GM21737 (cell line): ENCODE measurements around the gene PRPF40B.
"Not testable (repeated sequence)": the region's sequence is repeated elsewhere in the genome, so short reads cannot be mapped to it uniquely, and the experiment has no call there.

Source experiments
- ATAC-seq: cut with Tn5 transposase; IDR thresholded peaks from one replicate; pipeline ENCODE4 v1.9.1; 2021; ENCODE audit warnings: mild to moderate bottlenecking, moderate library complexity; ENCODE audit not compliant: unreplicated experiment

The PRPF40B gene

DNA sequence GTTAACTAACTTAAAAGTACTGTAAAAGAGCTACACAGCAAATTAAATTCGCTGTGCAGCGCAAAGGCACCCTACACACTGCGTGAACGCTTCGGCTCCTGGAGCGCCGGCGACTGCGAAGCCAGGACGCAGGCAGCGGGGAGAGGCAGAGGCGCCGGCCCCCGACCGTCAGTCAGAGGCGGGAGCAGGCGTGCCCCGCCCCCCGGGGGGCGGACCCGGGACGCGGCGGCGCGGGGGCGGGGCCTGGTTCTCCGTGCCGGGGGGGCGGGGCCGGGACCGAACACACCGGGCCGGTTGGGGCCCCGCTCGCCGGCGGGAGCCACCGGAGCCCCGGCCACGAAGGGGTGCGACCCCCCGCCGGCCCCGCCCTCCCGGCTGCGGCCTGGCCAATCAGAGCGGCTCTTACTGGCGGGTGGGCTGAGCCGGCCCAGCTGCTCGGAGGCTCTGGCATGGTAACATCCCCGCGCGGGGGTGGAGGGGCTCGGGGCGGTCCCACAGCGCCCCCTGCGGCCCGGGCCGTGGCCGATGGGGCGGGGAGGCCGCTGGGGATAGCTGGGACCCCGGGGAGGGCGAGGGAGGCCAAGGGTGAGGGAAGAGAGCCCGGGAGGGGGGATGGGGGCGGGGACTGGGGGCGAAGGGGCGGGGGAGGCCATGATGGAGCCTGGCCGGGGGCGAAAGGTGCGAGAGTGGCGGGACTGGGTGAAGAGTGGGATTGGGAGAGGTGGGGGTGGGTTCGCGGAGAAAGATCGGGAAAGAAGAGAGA lies at the start of gene PRPF40B:
Gene PRPF40B (plus strand): TSS at position 420 of the 763 bp plus-strand sequence. CDS start 30 bp downstream, at position 450.
- peak; percentile 63 for ATAC-seq

DNA sequence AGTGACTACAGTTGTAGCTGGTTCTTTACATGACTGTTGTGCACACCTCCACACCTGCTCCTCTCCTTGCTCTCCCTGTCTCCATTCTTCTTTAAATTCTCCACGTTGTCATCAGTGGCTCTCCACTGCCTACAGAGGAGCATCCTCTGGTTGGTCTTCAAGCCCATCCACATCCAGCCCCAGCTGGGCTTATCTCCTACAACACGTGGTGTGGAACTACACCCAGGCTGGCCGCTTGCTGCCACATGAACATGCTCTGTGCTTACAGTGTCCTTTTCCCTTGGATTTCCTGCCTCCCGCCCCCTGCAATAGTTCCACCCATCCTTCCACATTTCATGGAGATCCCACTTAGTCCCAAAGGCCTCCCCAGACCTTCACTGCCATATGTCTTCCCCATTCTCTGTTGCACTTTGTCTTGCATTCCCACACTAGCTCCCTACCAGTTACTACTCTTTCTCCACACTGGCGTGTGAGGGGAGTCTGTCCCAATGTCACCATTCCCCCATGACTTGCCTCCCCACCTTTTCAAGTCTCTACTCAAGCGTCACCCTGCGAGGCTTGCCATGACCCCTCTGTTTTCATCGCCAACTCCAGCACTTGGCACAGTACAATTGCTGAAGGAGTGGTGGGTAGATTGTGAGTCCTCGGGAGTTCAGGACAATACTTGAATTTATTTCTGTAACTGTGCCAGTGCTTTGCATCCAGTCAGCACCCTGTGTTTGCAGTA lies 45.6 kb upstream of the PRPF40B start:
- ATAC-seq, result no peak

DNA sequence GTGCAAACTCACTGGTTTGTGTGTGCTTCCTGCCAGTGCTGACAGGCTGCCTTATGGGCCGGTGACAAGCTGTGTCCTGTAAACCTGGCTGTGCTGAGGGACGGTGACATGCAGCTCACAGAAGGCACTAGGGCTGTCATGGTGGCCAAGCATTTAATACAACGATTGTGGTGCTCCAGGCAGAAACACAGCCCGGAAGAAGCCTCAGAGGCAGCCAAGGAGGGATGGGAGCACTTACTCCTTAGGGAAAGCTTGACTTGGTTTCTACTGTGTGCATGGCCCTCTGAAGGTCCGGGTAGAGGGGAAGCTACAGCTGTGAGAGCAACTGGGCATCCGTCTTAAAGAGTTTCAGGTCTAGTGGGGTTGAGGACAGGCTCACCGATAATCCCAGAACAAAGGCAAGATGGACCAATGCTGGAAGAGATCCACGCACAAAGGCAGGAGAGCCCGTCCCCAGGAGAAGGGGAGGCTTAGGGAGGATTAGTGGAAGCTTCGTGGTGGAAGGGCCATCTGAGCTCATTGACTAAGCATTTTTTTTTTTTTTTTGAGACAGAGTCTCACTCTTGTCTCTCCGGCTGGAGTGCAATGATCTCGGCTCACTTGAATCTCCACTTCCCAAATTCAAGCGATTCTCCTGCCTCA lies 44.8 kb upstream of the PRPF40B start:
- ATAC-seq, result no peak

DNA sequence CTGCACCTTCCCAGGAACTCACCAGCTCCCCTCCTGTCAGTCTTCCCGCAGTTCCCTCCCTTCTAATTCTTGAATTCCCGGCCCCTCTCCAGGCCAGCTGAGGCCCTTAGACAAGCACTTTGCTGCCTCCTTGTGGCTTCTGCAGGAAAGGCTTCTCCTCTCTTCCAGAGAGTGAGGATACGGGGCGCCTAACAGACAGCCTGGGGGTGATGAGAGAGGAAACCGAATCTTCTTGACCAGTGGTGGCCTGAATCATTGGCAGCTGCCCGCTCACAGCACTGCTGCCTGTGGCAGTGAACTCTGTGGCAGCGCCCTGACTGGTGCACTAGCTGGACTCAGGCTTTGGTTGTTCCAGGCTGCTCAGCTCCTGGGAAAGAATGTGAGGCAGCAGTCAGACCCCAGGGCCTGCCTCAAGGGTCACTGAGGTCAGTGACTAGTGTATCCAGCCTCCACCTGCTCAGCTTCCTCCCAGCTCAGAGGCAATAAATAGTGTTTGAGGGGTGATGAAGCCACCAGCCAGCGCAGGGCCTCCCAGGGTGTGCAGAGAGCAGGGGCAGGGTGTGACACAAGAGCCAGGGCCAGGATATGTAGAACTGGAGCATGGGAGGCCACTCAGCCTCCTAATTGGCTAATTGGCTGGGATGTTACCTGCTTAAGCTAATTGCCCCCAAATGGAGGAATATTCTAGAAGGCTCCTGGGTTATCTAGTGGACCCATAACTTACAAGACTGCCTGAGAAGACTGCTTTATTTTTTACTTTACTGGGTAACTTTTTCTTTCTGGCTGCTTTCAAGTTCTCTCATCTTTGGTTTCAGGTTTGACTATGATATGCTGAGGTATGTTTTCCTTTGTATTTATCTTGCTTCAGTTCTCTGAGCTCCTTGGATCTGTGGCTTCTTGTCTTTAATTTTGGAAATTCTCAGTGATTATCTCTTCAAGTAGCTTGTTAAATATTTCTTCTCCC lies 42.5 kb upstream of the PRPF40B start:
- no peak for ATAC-seq

DNA sequence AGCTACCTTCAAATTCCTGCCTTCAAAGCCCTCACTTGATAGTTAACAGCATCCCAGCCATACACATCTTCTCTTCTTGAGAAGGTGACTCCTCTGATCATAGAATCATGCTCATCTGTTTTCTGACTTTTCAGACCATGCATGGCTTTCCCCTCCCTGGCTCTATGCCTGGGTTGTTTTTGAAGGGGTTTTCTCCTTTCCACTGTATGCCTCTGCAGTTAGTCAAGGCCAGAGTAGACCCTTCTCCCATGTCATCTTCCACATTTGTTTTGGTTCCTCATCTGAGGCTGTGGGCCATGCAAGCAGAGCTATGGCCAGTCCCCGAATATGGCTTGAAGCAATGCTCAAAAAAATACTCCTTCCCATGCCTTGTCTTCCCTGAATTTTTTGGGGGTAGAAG lies 41.2 kb upstream of the PRPF40B start:
- ATAC-seq, result no peak

DNA sequence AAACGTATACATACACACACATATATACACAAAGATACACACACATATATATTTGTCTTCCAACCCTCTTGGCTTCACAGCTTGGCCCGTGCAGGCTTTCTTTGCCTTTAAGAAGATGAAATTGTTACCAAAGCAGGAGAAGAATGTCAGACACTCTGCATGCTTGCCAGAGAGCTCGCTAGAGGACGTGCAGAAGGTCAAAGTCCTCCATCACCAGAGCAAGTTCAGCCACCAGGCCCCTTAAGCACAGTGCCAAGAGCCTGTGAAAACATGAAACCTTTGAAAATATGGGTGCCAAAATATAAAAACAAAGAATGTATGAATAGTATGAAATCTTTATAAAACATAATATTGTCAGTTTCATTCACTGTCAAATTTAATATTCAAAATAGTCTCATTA lies 40.5 kb upstream of the PRPF40B start:
- ATAC-seq, result no peak

DNA sequence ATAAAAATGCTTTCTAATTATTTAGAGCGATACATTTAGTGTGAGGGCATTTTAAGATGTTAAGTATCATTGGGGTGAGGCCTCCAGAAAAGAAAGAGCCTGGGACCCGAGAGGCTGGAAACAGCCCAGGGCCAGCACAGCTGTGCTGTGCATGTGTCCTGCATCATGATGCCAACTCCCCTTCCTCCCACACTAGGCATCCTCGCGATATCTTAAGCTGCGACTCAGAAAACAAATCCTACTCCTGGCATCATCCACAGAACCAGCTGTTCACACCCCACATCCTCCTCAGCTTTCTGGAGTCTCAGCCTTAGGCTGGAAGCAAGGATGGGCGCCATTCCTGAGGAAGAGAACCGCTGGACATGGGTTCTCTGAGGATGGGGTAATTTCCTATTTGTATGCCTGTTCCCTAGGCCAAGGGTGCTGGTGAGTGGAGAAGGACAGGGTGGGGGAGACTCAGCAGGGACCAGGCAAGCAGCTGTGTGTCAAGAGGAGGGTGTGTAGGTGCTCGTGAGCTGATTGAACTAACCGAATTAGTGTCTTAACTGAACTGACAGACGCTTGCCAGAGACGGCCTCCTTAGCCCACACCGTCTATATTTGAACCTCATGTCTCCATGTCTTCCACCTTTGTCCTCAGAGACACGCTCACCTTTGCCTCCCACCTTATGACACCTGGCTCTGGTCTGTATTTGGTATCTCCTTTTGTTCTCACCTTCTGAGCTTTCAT lies 39.8 kb upstream of the PRPF40B start:
- no peak for ATAC-seq

DNA sequence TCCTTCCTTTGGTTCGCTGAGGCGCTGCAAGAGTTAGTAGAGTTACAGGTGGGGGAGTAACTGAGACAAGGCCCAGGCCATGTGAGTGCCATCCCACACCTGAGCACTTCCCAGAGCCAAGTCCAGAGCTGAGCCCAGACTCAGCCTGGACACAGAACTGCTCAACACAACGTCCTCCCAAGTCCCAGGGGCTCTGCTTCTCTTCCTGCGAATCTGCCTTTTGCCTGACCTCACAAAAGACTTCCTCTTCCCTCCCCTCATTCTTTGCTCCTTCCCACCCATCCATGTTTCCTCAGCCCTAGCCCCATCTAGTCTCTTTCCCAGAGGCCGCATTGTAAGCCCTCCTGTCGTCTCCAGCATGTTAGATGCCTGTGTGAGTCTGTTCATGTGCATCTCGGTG lies 38.8 kb upstream of the PRPF40B start:
- no peak for ATAC-seq

DNA sequence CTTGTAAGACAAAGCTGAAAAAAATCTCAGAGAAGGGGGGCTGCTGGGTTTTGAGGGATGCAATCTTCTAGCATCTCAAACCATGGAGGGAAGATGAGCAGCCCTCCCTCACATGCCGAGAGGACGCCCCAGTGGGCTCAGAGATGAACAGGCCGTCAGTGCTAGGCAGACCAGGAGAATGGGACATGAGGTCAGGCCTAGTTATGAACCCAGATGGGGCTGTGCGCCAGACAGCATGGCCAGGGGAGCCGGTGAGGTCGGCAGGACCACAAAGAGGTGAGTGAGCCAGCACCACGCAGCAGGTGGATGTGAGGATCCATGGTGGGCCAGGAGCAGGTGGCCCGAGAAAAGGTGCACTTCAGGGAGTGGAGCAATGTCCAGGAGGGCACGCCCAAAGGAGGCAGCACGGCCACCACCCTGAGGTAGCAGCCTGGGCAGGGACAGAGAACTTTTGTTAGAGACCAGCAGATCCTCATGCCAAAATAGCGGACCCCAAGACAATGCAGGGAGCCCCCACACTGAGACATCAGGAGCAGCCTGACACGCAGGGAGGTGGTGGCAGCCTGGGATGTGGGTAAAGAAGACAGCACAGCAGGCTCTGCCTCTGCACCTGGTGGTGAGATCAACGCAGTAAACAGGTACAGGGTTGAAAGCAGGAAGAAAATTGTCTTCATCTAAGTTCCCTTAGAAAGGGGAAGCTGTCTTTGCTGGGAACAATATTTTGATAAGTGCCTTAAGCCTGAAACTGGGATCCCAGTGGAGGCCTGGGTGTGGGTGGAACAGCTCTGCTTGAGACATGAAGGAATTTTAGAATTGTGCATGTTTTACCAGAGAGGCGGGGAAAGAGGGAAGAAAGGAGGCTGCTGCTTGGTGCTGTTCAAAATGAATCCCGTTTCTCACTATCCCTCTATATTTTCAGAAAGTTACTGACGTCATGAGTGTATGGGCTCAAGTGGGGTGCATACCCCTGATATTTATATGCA lies 37.6 kb upstream of the PRPF40B start:
- ATAC-seq, result no peak

DNA sequence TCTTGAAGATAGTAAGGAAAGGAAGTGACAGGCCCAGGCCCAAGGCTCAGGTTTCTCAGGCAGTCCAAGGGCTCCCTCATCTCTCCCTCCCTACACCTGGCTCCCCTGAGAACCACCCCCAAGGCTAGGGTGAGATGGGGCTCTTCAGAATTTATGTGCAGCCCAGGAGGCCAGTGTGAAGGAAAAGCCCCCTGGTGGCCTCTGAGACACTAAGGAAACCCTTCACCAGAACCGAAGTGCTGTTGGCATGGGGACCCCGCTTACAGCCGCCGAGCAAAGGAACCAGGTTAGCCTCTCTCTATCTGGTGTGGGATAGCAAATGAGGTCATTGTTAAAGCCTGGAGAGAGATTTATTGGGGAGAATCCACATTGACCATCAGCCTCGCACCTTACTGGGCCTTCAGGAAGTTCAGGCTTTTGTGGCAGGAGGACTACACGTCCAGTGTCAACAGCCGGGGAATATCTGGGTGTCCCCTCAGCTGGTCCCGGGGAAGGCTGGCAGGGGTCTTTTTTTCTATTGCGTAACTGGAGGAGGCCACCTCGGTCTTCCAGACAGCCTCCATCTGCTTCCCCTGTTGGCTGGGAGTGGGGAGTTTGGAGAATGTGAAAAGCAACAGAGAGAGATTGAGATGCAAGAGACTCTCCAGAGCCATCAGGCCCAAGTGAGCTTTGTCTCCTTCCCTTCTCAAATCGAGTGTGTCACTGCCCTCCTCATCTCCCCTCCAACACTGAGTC lies 36.0 kb upstream of the PRPF40B start:
- no peak for ATAC-seq

DNA sequence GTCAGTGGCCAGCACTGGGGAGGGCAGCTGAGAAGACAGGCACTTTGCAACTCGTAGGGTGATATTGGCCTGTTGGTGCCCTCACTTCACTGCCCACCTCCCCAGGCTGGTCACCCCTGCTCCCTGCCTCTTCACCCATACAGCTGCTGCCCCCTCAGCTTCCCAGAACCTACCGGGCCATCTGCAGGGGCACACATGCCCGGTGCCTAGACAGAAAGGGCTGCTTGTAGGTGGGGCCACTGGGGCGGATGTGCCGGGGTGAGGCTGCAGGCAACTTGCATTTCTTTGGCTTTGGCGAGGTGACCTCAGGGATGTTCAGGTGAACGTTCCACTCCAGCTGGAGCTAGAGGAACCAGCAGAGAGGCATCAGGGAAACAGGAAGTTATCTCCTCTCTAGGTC lies 35.1 kb upstream of the PRPF40B start:
- ATAC-seq, result no peak

DNA sequence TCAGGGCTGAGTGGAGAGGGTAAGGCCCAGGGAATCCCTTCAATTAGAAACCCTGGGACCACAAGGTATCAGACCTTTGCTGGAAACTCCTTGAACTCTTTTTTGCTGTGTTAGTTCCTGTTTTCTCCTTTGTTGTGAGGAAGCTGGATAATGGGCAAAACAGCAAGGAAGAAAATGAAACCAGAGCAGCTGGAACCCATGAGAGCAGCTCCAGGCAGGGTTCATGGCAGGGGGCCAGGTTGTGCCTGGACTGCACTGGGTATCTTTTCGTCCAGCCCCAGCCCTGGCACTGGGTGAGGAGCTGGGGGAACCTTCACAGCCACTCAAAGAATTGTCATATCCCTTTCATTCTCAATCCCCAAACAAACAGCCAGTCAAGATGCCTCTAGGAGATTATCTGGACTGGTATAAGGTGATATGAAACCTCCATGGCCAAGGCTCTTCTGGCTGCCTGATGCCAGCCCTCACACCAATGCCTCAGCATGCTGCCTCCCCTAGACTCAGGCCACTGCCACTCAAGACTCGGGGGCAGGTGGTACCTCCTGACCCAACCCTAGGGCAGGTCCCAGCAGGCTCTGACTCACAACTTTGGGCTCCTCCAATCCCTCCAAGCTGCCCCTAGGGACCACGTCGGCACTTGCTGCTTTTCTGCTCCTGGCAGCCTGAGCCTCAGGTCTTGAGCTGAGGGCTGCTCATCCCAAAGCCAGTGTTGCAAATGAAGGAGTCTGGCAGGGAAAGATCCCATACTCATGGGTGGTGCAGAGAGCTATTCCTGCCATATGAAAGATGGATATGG lies 34.4 kb upstream of the PRPF40B start:
- ATAC-seq, result no peak

DNA sequence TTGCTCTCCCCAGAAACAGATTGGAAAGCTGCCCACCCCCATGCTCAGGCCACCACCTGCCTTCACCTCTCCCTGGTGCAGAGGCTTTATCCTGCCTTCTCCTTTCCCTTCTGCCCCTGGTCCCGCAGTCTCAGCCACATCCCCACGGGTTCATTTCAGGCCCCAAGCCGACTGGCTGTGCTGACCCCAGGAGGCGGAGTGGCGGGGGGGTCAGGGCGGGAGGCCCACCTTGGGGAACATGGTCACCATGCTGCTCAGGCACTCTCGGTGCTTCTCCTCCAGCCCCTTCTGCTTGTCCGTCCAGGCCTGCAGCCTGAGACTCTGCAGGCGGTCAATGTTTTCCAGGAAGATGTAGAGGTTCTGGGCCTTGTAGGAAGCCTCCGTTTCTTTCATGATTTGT lies 24.8 kb upstream of the PRPF40B start:
- no peak for ATAC-seq

DNA sequence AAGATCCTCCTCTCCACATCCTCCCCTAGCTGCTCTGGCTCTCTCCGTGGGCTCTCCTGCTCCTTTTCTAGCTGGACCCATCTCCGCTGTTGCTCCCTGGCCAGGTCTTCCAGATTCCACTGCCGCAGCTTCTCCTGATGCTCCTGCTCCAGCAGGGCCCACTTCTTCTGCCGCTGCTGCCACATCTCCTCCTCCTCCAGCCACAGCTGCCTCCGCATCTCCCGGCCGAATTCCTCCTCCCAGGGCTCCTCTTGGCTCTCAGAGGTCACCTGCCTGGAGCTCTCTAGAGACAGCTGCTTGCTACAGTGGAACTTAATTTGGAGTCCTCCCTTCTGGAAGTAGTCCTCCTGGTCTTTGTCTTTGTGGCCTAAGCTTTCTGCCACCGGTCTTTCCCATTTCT lies 23.4 kb upstream of the PRPF40B start:
- ATAC-seq, result no peak

DNA sequence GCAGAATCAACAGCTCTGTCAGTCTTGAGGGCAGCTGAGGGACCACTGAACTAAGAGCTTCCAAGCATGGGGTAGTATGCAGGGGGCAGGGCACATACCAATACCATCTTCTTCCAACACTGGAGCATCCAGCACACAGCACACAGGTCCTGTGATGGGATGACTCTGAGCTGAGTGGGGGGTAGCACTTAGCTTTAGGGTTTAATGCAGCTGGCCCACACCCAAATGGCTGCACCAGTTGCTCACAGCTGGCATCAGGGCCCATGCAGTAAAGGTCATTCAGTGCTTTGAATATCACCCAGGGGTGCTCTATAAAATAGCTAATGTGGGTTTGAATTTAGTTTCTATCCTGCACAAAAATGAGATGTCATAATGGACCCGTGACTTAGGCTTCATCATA lies 19.6 kb upstream of the PRPF40B start:
- ATAC-seq, result no peak

DNA sequence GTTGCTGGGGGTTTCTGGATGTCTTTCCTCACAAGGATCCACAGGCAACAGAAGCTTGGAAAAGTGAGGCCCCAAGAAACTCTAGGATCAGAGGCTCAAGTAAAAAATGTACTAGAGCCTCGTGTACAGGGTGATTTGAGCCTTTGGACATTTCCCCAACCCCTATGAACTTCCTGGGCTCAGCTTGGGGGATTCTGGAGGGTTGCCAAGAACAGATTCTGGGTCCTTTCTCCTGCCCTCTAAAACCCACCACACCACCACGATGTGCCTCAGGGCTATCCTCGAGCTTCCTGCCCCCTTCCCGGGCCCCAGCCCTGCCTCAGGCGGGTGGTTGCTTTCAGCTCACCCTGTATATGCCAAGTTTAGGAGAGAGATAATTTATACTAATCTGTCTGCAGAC lies 18.5 kb upstream of the PRPF40B start:
- ATAC-seq, result no peak

DNA sequence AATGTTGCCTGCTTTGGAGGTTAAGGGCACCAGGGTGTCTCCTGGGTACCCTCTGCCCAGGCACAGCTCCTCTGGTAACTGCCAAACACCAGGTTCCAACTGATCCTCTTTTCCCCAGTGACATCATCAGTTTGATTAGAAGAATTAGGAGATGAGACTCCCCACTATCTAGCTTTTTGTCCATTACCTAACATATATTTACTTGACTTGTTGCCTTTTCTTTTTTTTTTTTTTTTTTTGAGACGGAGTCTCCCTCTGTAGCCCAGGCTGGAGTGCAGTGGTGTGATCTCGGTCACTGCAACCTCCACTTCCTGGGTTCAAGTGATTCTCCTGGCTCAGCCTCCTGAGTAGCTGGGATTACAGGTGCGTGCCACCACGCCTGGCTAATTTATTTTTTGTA lies 17.8 kb upstream of the PRPF40B start, which contains the start of gene FAM186B:
Gene FAM186B (minus strand): TSS at position 101 of the 400 bp plus-strand sequence. CDS start 162 bp downstream, outside the sequence.
- not testable (repeated sequence) for ATAC-seq
